ENCODE data around the gene C1QTNF3.
"Not testable (repeated sequence)": the region's sequence is repeated elsewhere in the genome, so short reads cannot be mapped to it uniquely, and the experiment has no call there.

The C1QTNF3 gene

DNA sequence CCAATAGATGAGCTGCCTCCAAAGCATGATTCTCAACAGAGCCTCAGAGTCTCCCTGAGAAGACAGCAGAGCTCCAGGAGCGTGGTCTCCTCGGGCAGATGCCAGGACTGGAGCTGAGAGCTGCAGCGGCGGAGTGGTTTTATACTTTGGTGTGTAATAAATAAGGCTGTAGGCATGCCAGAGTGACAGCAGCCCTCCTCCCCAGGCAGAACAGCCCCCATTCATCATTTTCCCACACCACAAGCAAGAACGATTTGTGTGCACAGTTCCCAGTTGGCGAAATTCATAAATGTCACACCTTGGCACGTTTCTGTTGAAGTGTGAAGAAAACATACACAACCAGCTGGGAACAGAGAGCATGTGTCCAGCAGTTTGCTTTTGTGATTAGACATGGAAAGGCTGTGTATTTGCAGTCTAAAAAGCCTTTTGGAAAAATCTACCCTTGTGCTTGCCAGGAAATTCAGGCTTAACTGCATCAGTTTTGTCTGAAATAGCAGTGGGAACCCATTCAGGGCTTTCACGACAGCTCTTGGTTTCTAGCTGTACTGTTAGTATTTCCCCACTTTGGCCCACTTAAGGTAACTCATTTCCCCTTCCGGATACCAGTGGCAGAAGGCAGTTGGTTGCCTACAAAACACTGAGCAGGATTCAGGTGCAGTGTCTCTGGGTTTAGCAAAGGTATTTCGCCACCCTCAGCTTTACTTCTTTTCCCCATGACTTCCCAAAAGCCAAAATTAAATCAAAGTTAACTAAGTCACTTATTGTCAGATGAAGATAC, at the start of gene C1QTNF3:
Gene C1QTNF3, minus strand, starts transcription at position 115 of the 778 bp plus-strand sequence. Its CDS starts 88 bp downstream, at position 27.
- H3K36me3 Mint-ChIP-seq = peaks cover 9% of the 10 kb centered on the region
- H3K4me1 Mint-ChIP-seq = peaks cover 17% of the 10 kb centered on the region
- no peaks in the 10 kb centered on the region for H3K27me3 Mint-ChIP-seq
- no peaks in the 10 kb centered on the region for H3K9me3 Mint-ChIP-seq
- H3K27ac Mint-ChIP-seq = no peak within 1 kb of the TSS
- ATAC-seq = no peak
- H3K4me3 Mint-ChIP-seq = no peak within 1 kb of the TSS

DNA sequence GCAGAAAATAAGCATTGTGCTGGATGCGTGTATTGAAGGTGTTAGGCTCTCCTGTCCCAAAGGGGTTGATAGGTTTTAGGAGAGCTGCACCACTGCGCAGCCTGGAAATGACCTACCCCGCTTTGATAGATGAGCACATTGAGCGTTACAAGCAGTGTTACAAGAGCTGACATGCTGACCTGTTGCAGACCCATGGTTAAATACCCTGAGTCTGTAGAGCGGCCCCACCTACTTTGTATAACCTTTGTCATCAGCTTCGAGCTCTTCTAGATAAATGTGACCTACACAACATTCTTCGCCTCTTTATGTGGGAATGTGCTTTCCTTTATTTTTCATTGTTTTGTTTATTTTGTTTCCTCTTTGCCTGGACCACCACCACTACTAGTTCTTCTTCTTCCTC, 48.0 kb upstream of the C1QTNF3 start:
- not testable (repeated sequence) for H3K27me3 Mint-ChIP-seq, H3K9me3 Mint-ChIP-seq, H3K36me3 Mint-ChIP-seq, H3K4me1 Mint-ChIP-seq, ATAC-seq, H3K4me3 Mint-ChIP-seq, H3K27ac Mint-ChIP-seq

GRCh38 chr5:34089802-34090201, 46.8 kb upstream of the C1QTNF3 start:
- not testable (repeated sequence) for H3K4me1 Mint-ChIP-seq, H3K27ac Mint-ChIP-seq

DNA sequence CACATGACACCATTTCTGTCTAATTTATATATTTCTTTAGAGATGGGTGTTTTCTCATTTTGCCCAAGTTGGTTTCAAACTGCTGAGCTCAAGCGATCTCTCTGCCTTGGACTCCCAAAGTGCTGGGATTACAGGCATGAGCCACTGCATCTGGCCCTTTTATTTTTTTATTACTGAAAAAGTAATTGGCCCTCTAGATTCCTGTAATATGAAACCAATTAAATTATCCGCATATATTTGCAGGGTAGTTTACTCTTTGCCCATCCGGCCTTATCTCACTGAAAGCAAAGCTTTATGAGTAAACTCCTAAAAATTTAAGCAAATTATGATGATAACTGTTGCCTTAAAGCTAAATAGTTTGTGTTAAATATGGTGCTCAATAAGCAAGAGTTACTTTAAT, 44.7 kb upstream of the C1QTNF3 start:
- not testable (repeated sequence) for H3K4me3 Mint-ChIP-seq

More at GRCh38 chr5:34089802-34090201, 46.8 kb upstream of the C1QTNF3 start:
- ATAC-seq, H3K9me3 Mint-ChIP-seq, H3K27me3 Mint-ChIP-seq, H3K4me3 Mint-ChIP-seq, H3K36me3 Mint-ChIP-seq: not testable (repeated sequence)

GRCh38 chr5:34083898-34084297, 40.9 kb upstream of the C1QTNF3 start:
- H3K4me1 Mint-ChIP-seq = not testable (repeated sequence)

More for the DNA sequence above, 44.7 kb upstream of the C1QTNF3 start:
- not testable (repeated sequence) for H3K27me3 Mint-ChIP-seq, ATAC-seq, H3K27ac Mint-ChIP-seq, H3K36me3 Mint-ChIP-seq, H3K4me1 Mint-ChIP-seq, H3K9me3 Mint-ChIP-seq

DNA sequence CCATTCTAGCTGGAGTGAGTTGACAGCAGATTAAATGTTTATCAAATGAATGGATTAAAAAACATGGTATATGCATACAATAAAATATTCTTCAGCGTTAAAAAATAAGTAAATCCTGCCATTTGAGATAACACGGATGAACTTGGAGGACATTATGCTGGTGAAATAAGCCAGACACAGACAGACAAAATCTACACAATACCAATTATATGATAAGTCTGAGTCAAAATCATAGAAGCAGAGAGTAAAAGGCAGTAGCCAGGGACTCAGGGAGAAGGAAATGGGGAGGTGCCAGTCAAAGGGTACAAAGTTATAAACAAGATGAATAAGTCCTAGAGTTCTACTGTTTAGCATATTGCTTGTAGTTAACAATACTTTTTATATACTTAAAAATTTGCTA, 36.5 kb upstream of the C1QTNF3 start:
- H3K4me3 Mint-ChIP-seq, H3K36me3 Mint-ChIP-seq, H3K27me3 Mint-ChIP-seq, ATAC-seq, H3K4me1 Mint-ChIP-seq, H3K27ac Mint-ChIP-seq, H3K9me3 Mint-ChIP-seq: not testable (repeated sequence)

More at GRCh38 chr5:34083898-34084297, 40.9 kb upstream of the C1QTNF3 start:
- H3K27ac Mint-ChIP-seq, H3K4me3 Mint-ChIP-seq, H3K27me3 Mint-ChIP-seq, ATAC-seq, H3K9me3 Mint-ChIP-seq, H3K36me3 Mint-ChIP-seq: not testable (repeated sequence)

DNA sequence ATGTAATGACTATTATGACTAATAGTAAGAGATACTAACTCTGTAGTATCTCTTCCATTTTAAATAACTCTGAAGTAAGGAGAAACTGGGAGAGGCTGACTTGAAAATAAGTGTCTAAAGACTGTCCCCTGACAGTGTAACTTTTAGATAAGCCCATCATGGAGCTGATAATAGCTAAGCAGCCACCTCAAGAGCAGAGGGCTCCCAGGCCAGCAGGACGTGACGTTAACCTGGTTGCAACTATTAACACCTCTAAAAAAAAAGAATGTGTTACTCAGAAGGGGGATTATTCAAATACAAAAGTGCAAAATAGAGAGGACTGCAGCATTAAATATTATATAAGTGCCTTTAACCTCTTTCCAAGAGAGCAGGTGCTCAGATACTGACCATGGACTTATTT, 34.6 kb upstream of the C1QTNF3 start:
- H3K4me1 Mint-ChIP-seq, H3K9me3 Mint-ChIP-seq, ATAC-seq, H3K27me3 Mint-ChIP-seq, H3K36me3 Mint-ChIP-seq, H3K4me3 Mint-ChIP-seq, H3K27ac Mint-ChIP-seq: not testable (repeated sequence)

DNA sequence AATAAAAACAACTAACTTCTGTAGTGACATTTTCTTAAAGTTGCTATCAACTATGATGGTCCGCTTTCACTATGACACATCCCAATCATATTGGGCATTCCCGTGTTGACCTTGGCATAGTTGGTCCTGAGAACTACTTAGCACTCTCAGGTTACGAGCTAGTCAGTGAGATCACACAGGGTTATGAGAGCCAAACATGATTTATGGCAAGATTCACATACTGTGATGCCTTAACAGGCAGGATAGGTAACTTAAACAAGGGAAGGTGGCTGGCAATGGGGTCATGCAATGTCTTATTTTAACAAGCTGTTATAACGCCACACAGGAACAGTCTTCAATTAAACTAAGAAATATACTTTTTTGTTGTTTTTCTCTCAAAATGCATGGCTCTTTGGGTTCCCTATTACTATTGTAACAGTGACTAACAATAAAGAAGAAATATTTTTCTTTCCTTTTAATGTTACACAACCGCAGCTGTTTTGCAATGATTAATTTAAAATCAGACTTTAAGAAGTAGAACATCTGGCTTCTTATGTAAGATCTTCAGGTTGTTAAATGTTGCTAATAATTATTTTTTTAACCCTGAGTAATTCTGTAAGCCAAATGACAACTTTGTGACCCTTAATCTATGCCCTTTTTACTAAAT, 33.8 kb upstream of the C1QTNF3 start:
- not testable (repeated sequence) for H3K36me3 Mint-ChIP-seq, ATAC-seq, H3K9me3 Mint-ChIP-seq, H3K27me3 Mint-ChIP-seq, H3K4me1 Mint-ChIP-seq, H3K27ac Mint-ChIP-seq, H3K4me3 Mint-ChIP-seq

- not testable (repeated sequence) for ATAC-seq, H3K27ac Mint-ChIP-seq, H3K27me3 Mint-ChIP-seq, H3K9me3 Mint-ChIP-seq, H3K4me1 Mint-ChIP-seq, H3K36me3 Mint-ChIP-seq, H3K4me3 Mint-ChIP-seq
Observed at GRCh38 chr5:34074472-34074871, 31.5 kb upstream of the C1QTNF3 start.

DNA sequence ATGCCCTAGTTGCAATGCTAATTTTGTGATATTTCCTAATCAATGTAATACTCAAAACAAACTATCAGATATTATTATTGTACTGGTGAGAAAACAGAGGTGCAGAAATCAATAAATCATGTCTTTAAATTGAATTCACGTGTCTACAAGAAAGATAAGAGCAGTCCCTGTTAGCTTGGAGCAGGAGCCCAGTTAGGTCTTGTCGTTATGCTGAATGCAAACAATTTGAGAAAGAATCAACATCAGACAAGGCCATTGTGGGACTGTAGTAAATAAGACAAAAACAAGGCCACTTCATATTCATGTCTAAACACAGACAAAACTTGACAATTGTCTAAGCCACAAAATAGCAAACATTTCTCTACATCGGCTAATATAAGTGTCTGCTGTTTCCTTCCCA, 31.1 kb upstream of the C1QTNF3 start:
- H3K27me3 Mint-ChIP-seq, H3K4me1 Mint-ChIP-seq, H3K9me3 Mint-ChIP-seq, H3K36me3 Mint-ChIP-seq, H3K27ac Mint-ChIP-seq, H3K4me3 Mint-ChIP-seq, ATAC-seq: not testable (repeated sequence)

- H3K4me3 Mint-ChIP-seq, H3K4me1 Mint-ChIP-seq, ATAC-seq, H3K27me3 Mint-ChIP-seq, H3K27ac Mint-ChIP-seq, H3K9me3 Mint-ChIP-seq: not testable (repeated sequence)
- H3K36me3 Mint-ChIP-seq = peaks cover 20% of the 10 kb centered on the region
Observed at GRCh38 chr5:34070626-34071025, 27.6 kb upstream of the C1QTNF3 start.

GRCh38 chr5:34064656-34065055, 21.6 kb upstream of the C1QTNF3 start:
- H3K36me3 Mint-ChIP-seq = peaks cover 66% of the 10 kb centered on the region
- H3K4me1 Mint-ChIP-seq = no peaks in the 10 kb centered on the region
- no peak for ATAC-seq
- H3K27me3 Mint-ChIP-seq = no peaks in the 10 kb centered on the region
- H3K4me3 Mint-ChIP-seq = no peak overlapping the region
- H3K27ac Mint-ChIP-seq = no peak overlapping the region
- peaks cover 4% of the 10 kb centered on the region for H3K9me3 Mint-ChIP-seq

DNA sequence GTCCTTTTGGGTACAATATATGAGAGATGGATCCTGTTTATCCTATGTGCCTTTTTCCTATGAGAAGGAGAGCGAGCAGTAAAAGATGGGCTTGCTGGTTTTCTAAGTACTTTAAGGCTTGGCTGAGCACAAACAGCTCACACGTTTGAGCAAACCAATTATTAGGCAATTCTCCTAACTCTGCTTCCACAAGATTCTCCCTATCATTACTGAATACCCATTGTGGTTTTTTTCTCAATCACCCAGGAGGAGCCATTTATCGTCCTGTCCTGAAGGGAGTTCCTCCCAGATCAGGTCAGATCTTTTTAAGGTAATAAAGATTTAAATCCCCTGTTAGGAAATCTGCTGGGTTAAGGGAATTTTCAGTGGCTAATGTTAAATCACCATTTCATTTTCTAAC, 19.4 kb upstream of the C1QTNF3 start:
- peaks cover 4% of the 10 kb centered on the region for H3K9me3 Mint-ChIP-seq

GRCh38 chr5:34061993-34062392, 19.0 kb upstream of the C1QTNF3 start:
- Mint-ChIP-seq H3K27me3 (no peaks in the 10 kb centered on the region), H3K36me3 (peaks cover 61% of the 10 kb centered on the region), H3K4me1 (no peaks in the 10 kb centered on the region), H3K9me3 (peaks cover 4% of the 10 kb centered on the region), H3K4me3 (no peak overlapping the region), H3K27ac (no peak overlapping the region)
- no peak for ATAC-seq

More for the DNA sequence above, 19.4 kb upstream of the C1QTNF3 start:
- ATAC-seq = no peak
- Mint-ChIP-seq H3K36me3 (peaks cover 65% of the 10 kb centered on the region), H3K4me1 (no peaks in the 10 kb centered on the region), H3K4me3 (no peak overlapping the region), H3K27ac (no peak overlapping the region), H3K27me3 (no peaks in the 10 kb centered on the region)

- Mint-ChIP-seq H3K9me3 (peaks cover 4% of the 10 kb centered on the region), H3K27ac (no peak overlapping the region), H3K4me1 (no peaks in the 10 kb centered on the region), H3K4me3 (no peak overlapping the region), H3K27me3 (no peaks in the 10 kb centered on the region), H3K36me3 (peaks cover 46% of the 10 kb centered on the region)
- no peak for ATAC-seq
Observed at GRCh38 chr5:34059977-34060376, 17.0 kb upstream of the C1QTNF3 start.

DNA sequence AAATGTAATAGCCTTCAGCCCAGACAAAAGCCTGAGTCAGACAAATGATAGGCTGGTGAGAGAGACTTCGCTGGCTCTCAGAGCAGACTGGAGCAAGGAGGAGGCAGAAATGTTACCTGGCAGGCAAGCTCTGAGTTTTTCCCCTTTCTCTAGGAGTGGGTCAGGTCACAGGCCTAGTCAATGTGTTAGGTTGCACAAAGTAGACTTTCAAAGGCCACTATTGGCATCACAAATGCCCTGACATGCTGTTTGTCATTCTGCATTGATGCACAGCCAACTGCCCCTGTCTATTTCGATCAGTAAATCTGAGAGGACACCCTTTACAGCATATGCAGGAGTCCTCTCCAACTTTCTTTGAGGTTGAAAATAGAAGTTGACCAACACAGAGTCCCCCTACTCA, 15.5 kb upstream of the C1QTNF3 start:
- Mint-ChIP-seq H3K4me1 (no peaks in the 10 kb centered on the region), H3K27ac (no peak overlapping the region), H3K36me3 (peaks cover 39% of the 10 kb centered on the region), H3K27me3 (no peaks in the 10 kb centered on the region), H3K9me3 (peaks cover 4% of the 10 kb centered on the region), H3K4me3 (no peak overlapping the region)
- ATAC-seq = no peak

All from stimulated activated memory B cell treated with anti-CD40 and anti-IgM and Interleukin-4, amounts not matched to agents 10 μg/mL and 1 μg/mL and 100 μg/mL, for 72 hours (primary cell).